Caco-2 (cell line): ENCODE results near the gene PCDHGA2. TPM values are rescaled to one million over a fixed set of nuclear protein-coding genes. Genes with fewer than 3 reads are reported as not detected.
"Not testable (repeated sequence)": the region's sequence is repeated elsewhere in the genome, so short reads cannot be mapped to it uniquely, and the experiment has no call there.

Source experiments
- BruUV-seq: library from RNA; stranded (reverse); fragments of 400-500 nt; replicated peaks from 2 replicates; lab custom pipeline; 2021; lab: Mats Ljungman, UMichigan
- CTCF ChIA-PET: fragments of 300-600 bp; sonication (Branson Sonifier 250); formaldehyde crosslinking; loops from one replicate; lab custom pipeline; 2022; ENCODE audit warnings: antibody characterized with exemption; lab: Charles Lee
- POLR2A ChIA-PET: fragments of 300-600 bp; sonication (Branson Sonifier 250); formaldehyde crosslinking; loops from one replicate; lab custom pipeline; 2022; ENCODE audit warnings: antibody characterized with exemption; lab: Charles Lee
- DNase-seq, 2 experiments: peaks; one replicate each; pipeline versions ENCODE4 v3.0.0 to v3.0.0-alpha.2; 2020 to 2022
- H3K27me3 ChIP-seq: replicated peaks from 2 replicates; pipeline ENCODE4 v1.6.0; 2011; ENCODE audit warnings: low read length; ENCODE audit not compliant: control insufficient read depth, insufficient read depth
- H3K36me3 ChIP-seq: 2 replicates; pipeline ENCODE4 v1.5.1; 2011; ENCODE audit warnings: low read length; ENCODE audit not compliant: control insufficient read depth, insufficient read depth
- H3K4me1 ChIP-seq: fragments of 250-450 bp; sonication (Bioruptor Pico); 2 replicates; pipeline ENCODE4 v1.5.1; 2020; ENCODE audit warnings: mild to moderate bottlenecking
- H3K4me3 ChIP-seq: 2 replicates; pipeline ENCODE4 v1.5.1; 2011; ENCODE audit warnings: low read depth, mild to moderate bottlenecking, control low read depth, low read length
- H3K9me3 ChIP-seq: fragments of 250-450 bp; sonication (Bioruptor Pico); 2 replicates; pipeline ENCODE4 v1.5.1; 2020; ENCODE audit warnings: mild to moderate bottlenecking, moderate library complexity
- H3K27ac Mint-ChIP-seq: one replicate; pipeline ENCODE4 v1.8.0; 2022; ENCODE audit warnings: mixed read lengths; ENCODE audit not compliant: unreplicated experiment
- H3K27me3 Mint-ChIP-seq: one replicate; pipeline ENCODE4 v1.8.0; 2022; ENCODE audit warnings: mixed read lengths; ENCODE audit not compliant: insufficient read depth, unreplicated experiment
- H3K36me3 Mint-ChIP-seq: one replicate; pipeline ENCODE4 v1.8.0; 2022; ENCODE audit warnings: mild to moderate bottlenecking, mixed read lengths; ENCODE audit not compliant: insufficient read depth, unreplicated experiment
- H3K4me1 Mint-ChIP-seq: one replicate; pipeline ENCODE4 v1.8.0; 2022; ENCODE audit warnings: low read depth, mixed read lengths; ENCODE audit not compliant: unreplicated experiment
- H3K4me3 Mint-ChIP-seq: one replicate; pipeline ENCODE4 v1.8.0; 2022; ENCODE audit warnings: mild to moderate bottlenecking, moderate library complexity, mixed read lengths; ENCODE audit not compliant: unreplicated experiment
- H3K9me3 Mint-ChIP-seq: one replicate; pipeline ENCODE4 v1.8.0; 2022; ENCODE audit warnings: mixed read lengths; ENCODE audit not compliant: unreplicated experiment
- CTCF ChIP-seq, 2 experiments: fragments of 200-600 bp in 1 of 2; IDR thresholded peaks; 1 replicate in 1 of 2; 2 replicates in 1 of 2; pipeline versions ENCODE4 v1.5.1 to v1.8.0; 2011 to 2022; ENCODE audit warnings: antibody characterized with exemption in 1 of 2, control low read depth in 1 of 2, inconsistent platforms in 1 of 2, low read depth in 1 of 2, low read length in 1 of 2, mild to moderate bottlenecking in 1 of 2, moderate library complexity in 1 of 2; ENCODE audit not compliant: insufficient read depth in 1 of 2, severe bottlenecking in 1 of 2, unreplicated experiment in 1 of 2
- intact Hi-C: fragments of 100-400 bp; cut with micrococcal nuclease; formaldehyde crosslinking; loops from one replicate; pipeline ENCODE4 v1.10.0; 2022; ENCODE audit not compliant: unreplicated experiment
- total RNA-seq: library from RNA; stranded (reverse); gene quantifications from 2 replicates; pipeline ENCODE4 v1.2.3, GENCODE V29; 2022

The PCDHGA2 gene
- total RNA-seq, 1 experiment from 2014 or later, result 0.20 TPM

DNA sequence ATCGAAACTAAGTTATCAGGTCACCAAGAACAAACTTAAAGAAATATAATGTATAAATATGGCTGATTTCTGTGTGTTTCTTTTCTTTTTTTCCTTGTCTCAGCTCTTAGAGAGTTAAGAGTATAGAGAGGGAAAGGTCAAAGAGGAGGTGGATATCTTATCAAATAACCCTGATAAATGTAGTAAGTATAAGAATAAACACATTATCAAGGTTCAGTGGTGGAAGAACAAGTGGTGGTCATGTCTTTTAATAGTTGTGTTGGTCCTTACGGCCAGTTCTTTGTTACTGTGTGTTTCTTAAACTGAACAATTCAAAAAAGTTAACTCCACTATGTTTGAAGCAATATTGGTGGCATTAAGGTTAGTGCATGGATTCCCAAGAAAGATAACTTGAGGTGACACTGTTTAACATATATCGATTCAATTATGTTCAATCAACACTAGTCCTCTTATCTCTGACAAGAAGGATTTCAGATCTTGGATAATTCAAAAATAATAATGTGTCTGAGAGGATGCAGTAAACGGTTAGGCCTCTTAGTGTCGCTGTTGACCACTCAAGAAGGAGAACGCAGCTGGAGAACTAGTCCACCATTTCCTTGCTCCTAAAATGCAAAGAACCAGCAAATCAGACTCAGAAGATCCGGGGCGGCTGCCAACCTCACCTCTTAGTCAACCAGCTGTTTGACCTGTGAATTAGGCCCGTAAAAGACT is 4.8 kb downstream of the PCDHGA2 start, which contains the start of gene PCDHGA3:
PCDHGA3 (plus strand) TSS at position 588 of the 711 bp plus-strand sequence. CDS start 205 bp downstream, outside the sequence.
- no peaks in the 10 kb centered on the region for H3K36me3 ChIP-seq
- no peaks in the 10 kb centered on the region for H3K4me1 Mint-ChIP-seq
- ChIA-PET POLR2A (no interaction called here), CTCF (interaction anchor here (1.3 to 1.5 kb wide), 2 partner anchors 23 to 221 kb away, joined by 3 to 5 read pairs; partner anchors contain the start of gene TAF7)
- intact Hi-C loops, result no loop called here
- H3K4me3 Mint-ChIP-seq, result no peak within 1 kb of the TSS
- no peak within 1 kb of the TSS for H3K4me3 ChIP-seq
- H3K27me3 Mint-ChIP-seq, result no peaks in the 10 kb centered on the region
- no peak for TF ChIP-seq CTCF (IDR thresholded peaks at IDR 0.05; ENCODE audit: insufficient read depth in 1 of 2, low read depth in 1 of 2, low read length in 1 of 2, severe bottlenecking in 1 of 2, unreplicated experiment in 1 of 2)
- no TSS peak for BruUV-seq
- H3K27me3 ChIP-seq, result no peaks in the 10 kb centered on the region
- no peaks in the 10 kb centered on the region for H3K36me3 Mint-ChIP-seq
- H3K9me3 Mint-ChIP-seq, result peaks cover 13% of the 10 kb centered on the region
- DNase-seq, result no peak
- no peak within 1 kb of the TSS for H3K27ac Mint-ChIP-seq
- no peaks in the 10 kb centered on the region for H3K4me1 ChIP-seq
- no peaks in the 10 kb centered on the region; the same call in 1 of the 2 replicates for H3K9me3 ChIP-seq

DNA sequence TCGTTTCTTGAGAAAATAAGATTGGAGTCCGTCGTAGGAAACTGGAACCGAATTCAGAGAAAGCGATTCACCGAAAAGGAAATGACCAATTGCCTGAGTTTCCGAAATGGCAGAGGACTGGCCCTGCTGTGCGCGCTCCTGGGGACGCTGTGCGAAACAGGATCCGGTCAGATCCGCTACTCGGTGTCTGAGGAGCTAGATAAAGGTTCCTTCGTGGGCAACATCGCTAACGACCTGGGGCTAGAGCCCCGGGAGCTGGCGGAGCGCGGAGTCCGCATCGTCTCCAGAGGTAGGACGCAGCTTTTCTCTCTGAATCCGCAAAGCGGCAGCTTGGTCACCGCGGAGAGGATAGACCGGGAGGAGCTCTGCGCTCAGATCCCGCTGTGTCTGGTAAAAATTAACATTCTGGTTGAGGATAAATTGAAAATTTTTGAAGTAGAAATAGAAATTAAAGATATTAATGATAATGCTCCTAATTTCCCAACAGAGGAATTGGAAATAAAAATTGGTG is 5.4 kb downstream of the PCDHGA2 start:
- H3K4me3 ChIP-seq, result no peak overlapping the region
- no peak for TF ChIP-seq CTCF (IDR thresholded peaks at IDR 0.05; ENCODE audit: insufficient read depth in 1 of 2, low read depth in 1 of 2, low read length in 1 of 2, severe bottlenecking in 1 of 2, unreplicated experiment in 1 of 2)
- BruUV-seq, result no TSS peak
- H3K27me3 ChIP-seq, result no peaks in the 10 kb centered on the region
- Mint-ChIP-seq H3K4me1 (no peaks in the 10 kb centered on the region), H3K4me3 (no peak overlapping the region), H3K36me3 (no peaks in the 10 kb centered on the region), H3K27me3 (no peaks in the 10 kb centered on the region), H3K9me3 (peaks cover 9% of the 10 kb centered on the region), H3K27ac (no peak overlapping the region)
- CTCF ChIA-PET, result interaction anchor here (1.3 to 1.5 kb wide), 2 partner anchors 23 to 220 kb away, joined by 3 to 5 read pairs; partner anchors contain the start of gene TAF7
- DNase-seq, result no peak
- H3K9me3 ChIP-seq, result no peaks in the 10 kb centered on the region; the same call in 1 of the 2 replicates
- H3K4me1 ChIP-seq, result no peaks in the 10 kb centered on the region
- POLR2A ChIA-PET, result no interaction called here
- no peaks in the 10 kb centered on the region for H3K36me3 ChIP-seq
- intact Hi-C loops, result no loop called here

- no TSS peak for BruUV-seq
- TF ChIP-seq CTCF (IDR thresholded peaks at IDR 0.05; ENCODE audit: insufficient read depth in 1 of 2, low read depth in 1 of 2, low read length in 1 of 2, severe bottlenecking in 1 of 2, unreplicated experiment in 1 of 2), result no peak
- POLR2A ChIA-PET, result no interaction called here
- no peak overlapping the region for H3K4me3 Mint-ChIP-seq
- Histone ChIP-seq H3K4me3 (no peak overlapping the region), H3K36me3 (no peaks in the 10 kb centered on the region), H3K4me1 (no peaks in the 10 kb centered on the region), H3K27me3 (no peaks in the 10 kb centered on the region), H3K9me3 (no peaks in the 10 kb centered on the region; the same call in 1 of the 2 replicates)
- DNase-seq, result no peak
- CTCF ChIA-PET, result no interaction called here
- intact Hi-C loops, result no loop called here
- no peaks in the 10 kb centered on the region for H3K4me1 Mint-ChIP-seq
- H3K9me3 Mint-ChIP-seq, result peaks cover 9% of the 10 kb centered on the region
- peaks cover 4% of the 10 kb centered on the region for H3K36me3 Mint-ChIP-seq
- H3K27ac Mint-ChIP-seq, result no peak overlapping the region
- no peaks in the 10 kb centered on the region for H3K27me3 Mint-ChIP-seq
Observed at GRCh38 chr5:141345327-141345726, 6.8 kb downstream of the PCDHGA2 start.

DNA sequence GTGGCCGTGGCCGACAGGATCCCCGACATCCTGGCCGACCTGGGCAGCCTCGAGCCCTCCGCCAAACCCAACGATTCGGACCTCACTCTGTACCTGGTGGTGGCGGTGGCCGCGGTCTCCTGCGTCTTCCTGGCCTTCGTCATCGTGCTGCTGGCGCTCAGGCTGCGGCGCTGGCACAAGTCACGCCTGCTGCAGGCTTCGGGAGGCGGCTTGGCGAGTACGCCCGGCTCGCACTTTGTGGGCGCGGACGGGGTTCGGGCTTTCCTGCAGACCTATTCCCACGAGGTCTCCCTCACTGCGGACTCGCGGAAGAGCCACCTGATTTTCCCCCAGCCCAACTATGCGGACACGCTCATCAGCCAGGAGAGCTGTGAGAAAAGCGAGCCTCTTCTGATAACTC is 7.5 kb downstream of the PCDHGA2 start:
- H3K27me3 Mint-ChIP-seq, H3K9me3 ChIP-seq, H3K4me3 Mint-ChIP-seq, H3K4me1 Mint-ChIP-seq, intact Hi-C loops, H3K36me3 Mint-ChIP-seq, POLR2A ChIA-PET, H3K9me3 Mint-ChIP-seq, H3K27me3 ChIP-seq, H3K4me1 ChIP-seq, H3K36me3 ChIP-seq, H3K4me3 ChIP-seq, BruUV-seq, DNase-seq, CTCF ChIA-PET, H3K27ac Mint-ChIP-seq: not testable (repeated sequence)
